GM12878 (cell line): ENCODE data around the gene TFAP2E. TPM values are rescaled to one million over a fixed set of nuclear protein-coding genes. Genes with fewer than 3 reads are reported as not detected.

Experiments used
- ATAC-seq: fragments of 200-7000 bp; cut with Tn5 transposase; 3 replicates; pipeline ENCODE4 v1.9.1; 2020; ENCODE audit warnings: mild to moderate bottlenecking, moderate library complexity
- BruUV-seq: library from RNA; stranded (reverse); fragments of 400-500 nt; replicated peaks from 2 replicates; lab custom pipeline; 2021; lab: Mats Ljungman, UMichigan
- CTCF ChIA-PET: fragments of 300-600 bp; sonication (Branson Sonifier 250); formaldehyde crosslinking; extraction: SDS; loops from one replicate; lab custom pipeline; 2021; ENCODE audit warnings: inconsistent platforms; lab: Yijun Ruan, JAX
- POLR2A ChIA-PET: fragments of 350-600 bp; formaldehyde crosslinking; extraction: SDS; loops from one replicate; lab custom pipeline; 2021; ENCODE audit warnings: inconsistent platforms; lab: Charles Lee
- RAD21 ChIA-PET: fragments of 300-600 bp; sonication (Branson Sonifier 250); formaldehyde crosslinking; loops from one replicate; lab custom pipeline; 2023; ENCODE audit warnings: antibody characterized with exemption; ENCODE audit not compliant: unreplicated experiment; lab: Charles Lee
- SMC1A ChIA-PET: fragments of 300-600 bp; sonication (Branson Sonifier 250); formaldehyde crosslinking; loops from one replicate; lab custom pipeline; 2023; ENCODE audit not compliant: unreplicated experiment, uncharacterized antibody; lab: Charles Lee
- DNase-seq: peaks from one replicate; pipeline ENCODE4 v3.0.0-alpha.2; 2011; ENCODE audit warnings: low read depth, low spot score
- FAIRE-seq: peaks from 3 replicates; lab custom pipeline; 2011; peaks lifted over from hg19 to GRCh38; lab: Jason Lieb, UNC
- H2AFZ ChIP-seq: 2 replicates; pipeline ENCODE4 v1.6.0; 2011; ENCODE audit warnings: low read depth, low read length, control low read depth; ENCODE audit not compliant: control insufficient read depth
- H3K27ac ChIP-seq: 2 replicates; pipeline ENCODE4 v1.5.1; 2011; ENCODE audit warnings: control low read depth; ENCODE audit not compliant: control insufficient read depth, insufficient read depth
- H3K27me3 ChIP-seq, 2 experiments: replicated peaks in 1 of 2; 2 replicates each; pipeline versions ENCODE4 v1.6.0 to v1.6.1; 2011; ENCODE audit warnings: low read length in 1 of 2; ENCODE audit not compliant: control insufficient read depth in 2 of 2, insufficient read depth in 2 of 2
- H3K36me3 ChIP-seq, 2 experiments: 2 replicates each; pipeline ENCODE4 v1.5.1; 2011; ENCODE audit warnings: low read length in 1 of 2; ENCODE audit not compliant: control insufficient read depth in 2 of 2, insufficient read depth in 2 of 2
- H3K4me1 ChIP-seq: 2 replicates; pipeline ENCODE4 v1.6.1; 2011; ENCODE audit warnings: mild to moderate bottlenecking, low read length, moderate library complexity, mixed read lengths; ENCODE audit not compliant: control insufficient read depth, insufficient read depth
- H3K4me2 ChIP-seq: 2 replicates; pipeline ENCODE4 v1.6.0; 2011; ENCODE audit warnings: control low read depth; ENCODE audit not compliant: control insufficient read depth, insufficient read depth
- H3K4me3 ChIP-seq: fragments of 200-600 bp; sonication (generic); 2 replicates; pipeline ENCODE4 v1.5.1; 2016
- H3K79me2 ChIP-seq: 2 replicates; pipeline ENCODE4 v1.6.0; 2011; ENCODE audit warnings: low read length; ENCODE audit not compliant: control insufficient read depth, insufficient read depth
- H3K9ac ChIP-seq: 2 replicates; pipeline ENCODE4 v1.8.0; 2011; ENCODE audit warnings: low read length, control low read depth, mixed read lengths; ENCODE audit not compliant: control insufficient read depth, insufficient read depth
- H3K9me3 ChIP-seq: replicated peaks from 3 replicates; pipeline ENCODE4 v1.5.1; 2011; ENCODE audit warnings: mild to moderate bottlenecking, low read length; ENCODE audit not compliant: control insufficient read depth, insufficient read depth
- H4K20me1 ChIP-seq: 2 replicates; pipeline ENCODE4 v1.6.0; 2011; ENCODE audit not compliant: control insufficient read depth, insufficient read depth
- BACH1 ChIP-seq: fragments of 450-650 bp; IDR thresholded peaks from 2 replicates; pipeline ENCODE4 v1.6.1; 2017; ENCODE audit warnings: mild to moderate bottlenecking, borderline replicate concordance
- FOS ChIP-seq: IDR thresholded peaks from 3 replicates; pipeline ENCODE4 v1.6.1; 2011; ENCODE audit warnings: borderline replicate concordance; ENCODE audit not compliant: insufficient read length; ENCODE audit errors: extremely low read depth
- MEF2A ChIP-seq: IDR thresholded peaks from 2 replicates; pipeline ENCODE4 v1.6.1; 2011; ENCODE audit warnings: low read depth, mild to moderate bottlenecking, low read length, moderate library complexity; ENCODE audit not compliant: insufficient read depth
- MEF2B ChIP-seq: fragments of 450-650 bp; IDR thresholded peaks from 2 replicates; pipeline ENCODE4 v1.6.1; 2018; ENCODE audit warnings: mild to moderate bottlenecking, moderate library complexity; ENCODE audit not compliant: partially characterized antibody, poor library complexity, severe bottlenecking
- MXI1 ChIP-seq: fragments of 150-350 bp; IDR thresholded peaks from 2 replicates; pipeline ENCODE4 v1.6.1; 2011; ENCODE audit warnings: low read depth, mild to moderate bottlenecking, inconsistent platforms, low read length, improper control_type of control experiment
- NR2C2 ChIP-seq: IDR thresholded peaks from 2 replicates; pipeline ENCODE4 v1.6.1; 2011; ENCODE audit warnings: borderline replicate concordance, low read depth; ENCODE audit not compliant: control insufficient read depth, insufficient read length
- POLR2A ChIP-seq: IDR thresholded peaks from 2 replicates; pipeline ENCODE4 v1.6.1; 2011; ENCODE audit warnings: low read depth, mild to moderate bottlenecking, low read length
- RBBP5 ChIP-seq: fragments of 200-600 bp; sonication (generic); conservative IDR thresholded peaks from 2 replicates; pipeline ENCODE4 v1.6.1; 2016
- SUZ12 ChIP-seq: fragments of 200-600 bp; sonication (generic); IDR thresholded peaks from one replicate; pipeline ENCODE4 v1.6.1; 2018; ENCODE audit warnings: antibody characterized with exemption, mild to moderate bottlenecking; ENCODE audit not compliant: unreplicated experiment
- ZNF24 ChIP-seq: fragments of 450-650 bp; IDR thresholded peaks from 2 replicates; pipeline ENCODE4 v1.6.1; 2017; ENCODE audit warnings: antibody characterized with exemption, mild to moderate bottlenecking
- WGBS: methylation state at CpG from one replicate; pipeline ENCODE4 v1.1.6; 2016; ENCODE audit warnings: low lambda C conversion rate; ENCODE audit not compliant: insufficient replicate concordance, insufficient coverage; ENCODE audit errors: missing lambda C conversion rate; 5-methylcytosine and 5-hydroxymethylcytosine counted together
- in situ Hi-C: fragments of 300-500 bp; cut with MboI; formaldehyde crosslinking; loops from 9 replicates; pipeline ENCODE4 v1.14.3; 2018; ENCODE audit warnings: mixed read lengths
- intact Hi-C: fragments of 100-400 bp; cut with micrococcal nuclease; formaldehyde crosslinking; loops from one replicate; pipeline ENCODE4 v1.14.2; 2022; ENCODE audit not compliant: unreplicated experiment
- polyA plus RNA-seq, 11 experiments: library from polyadenylated mRNA; depleted of rRNA in 4 of 11; unstranded in 6 of 11; stranded (reverse) in 5 of 11; fragments of >200 nt; fragmentation: Nextera tagmentation in 4 of 11; fragmentation: Illumina TruSeq in 1 of 11; extraction: Ambion mirVana in 4 of 11; extraction: Trizol in 1 of 11; gene quantifications; 1 replicate in 1 of 11; 2 replicates in 10 of 11; pipeline versions ENCODE4 v1.2.1 to v1.2.3, GENCODE V29; 2011 to 2016; ENCODE audit warnings: inconsistent platforms in 2 of 11, missing spikeins in 2 of 11, low read depth in 1 of 11
- total RNA-seq, 4 experiments: library from RNA; depleted of rRNA in 3 of 4; stranded (reverse); fragments of >200 nt in 3 of 4; fragmentation: Illumina TruSeq in 1 of 4; extraction: Trizol in 1 of 4; gene quantifications; 2 replicates each; pipeline versions ENCODE4 v1.2.1 to v1.2.3, GENCODE V29; 2013 to 2021
- TF ChIP-seq, protein P1 (sequence below): fragments of 450-650 bp; IDR thresholded peaks from 2 replicates; pipeline ENCODE4 v1.6.1; 2014; ENCODE audit warnings: mild to moderate bottlenecking
- TF ChIP-seq, protein P2 (sequence below): IDR thresholded peaks from 2 replicates; pipeline ENCODE4 v1.6.1; 2012; ENCODE audit warnings: low read depth, low read length, improper control_type of control experiment

The TFAP2E gene
- total and polyA plus RNA-seq, 10 of the 15 experiments (the other 5 are each of a cell fraction or from before 2014, with no cell fraction given) = 0.10 to 1.1 (median 0.43) TPM

DNA sequence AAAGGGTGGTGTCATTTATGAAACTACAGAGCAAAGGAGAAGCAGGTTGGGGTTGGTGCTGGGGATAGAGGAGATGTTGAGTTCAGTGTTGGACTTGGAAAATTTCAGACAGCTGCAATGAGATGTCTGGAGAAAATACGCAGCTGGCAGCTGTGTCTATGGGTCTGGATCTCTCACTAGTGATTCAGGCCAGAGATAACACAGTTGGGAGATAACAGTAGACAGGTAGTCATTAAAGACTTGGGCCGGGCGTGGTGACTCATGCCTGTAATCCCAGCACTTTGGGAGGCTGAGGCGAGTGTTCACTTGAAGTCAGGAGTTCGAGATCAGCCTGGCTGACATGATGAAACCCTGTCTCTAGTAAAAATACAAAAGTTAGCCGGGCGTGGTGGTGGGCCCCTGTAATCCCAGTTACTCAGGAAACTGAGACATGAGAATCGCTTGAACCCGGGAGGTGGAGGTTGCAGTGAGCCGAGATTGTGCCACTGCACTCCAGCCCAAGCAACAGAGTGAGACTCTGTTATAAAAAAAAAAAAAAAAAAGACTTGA lies 2.5 kb upstream of the TFAP2E start:
- intact Hi-C loops = no loop called here
- H3K79me2 ChIP-seq = no peaks in the 10 kb centered on the region
- 81% methylated on average over 10 of the region's 10 CpGs for WGBS

DNA sequence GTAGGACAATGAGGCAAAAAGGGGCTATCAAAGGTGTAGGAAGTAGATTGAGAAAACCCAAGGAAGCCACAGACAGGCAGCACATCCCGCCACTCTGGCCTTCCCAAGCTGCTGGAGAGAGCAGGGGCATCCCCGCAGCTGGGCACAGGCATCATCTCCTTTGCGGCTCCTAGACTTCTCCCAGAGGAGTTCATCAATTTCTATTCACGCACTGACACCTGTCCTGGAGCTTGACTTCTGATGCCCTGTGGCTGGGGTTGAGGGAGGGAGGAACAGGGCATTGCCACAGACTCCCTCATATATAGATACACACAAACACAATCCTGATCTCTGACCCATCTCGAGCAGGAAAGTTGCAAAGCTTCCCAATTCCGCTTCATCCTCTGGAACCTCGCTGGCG lies 1.9 kb upstream of the TFAP2E start:
- peaks cover 0 to 2% of the 10 kb centered on the region in 2 experiments; a peak in 1 of 4 replicates for H3K27me3 ChIP-seq
- no peak overlapping the region for H3K27ac ChIP-seq
- POLR2A ChIA-PET = interaction anchor here (0.5 to 0.9 kb wide), 2 partner anchors 124 to 196 kb away, joined by 3 to 4 read pairs; no protein-coding TSS in a partner anchor
- no TSS peak for BruUV-seq
- no peak overlapping the region for H3K4me3 ChIP-seq
- peaks cover 0 to 3% of the 10 kb centered on the region in 2 experiments; a peak in 1 of 4 replicates for H3K36me3 ChIP-seq
- 90% methylated on average over 8 of the region's 8 CpGs for WGBS
- no peak overlapping the region for H3K9ac ChIP-seq
- ATAC-seq (no peak), DNase-seq (no peak)
- no peaks in the 10 kb centered on the region for H3K79me2 ChIP-seq
- H2AFZ ChIP-seq = no peak overlapping the region
- in situ Hi-C loops = no loop called here
- CTCF ChIA-PET = interaction anchor here (0.6 to 7.1 kb wide), 12 partner anchors 29 to 370 kb away, joined by 3 to 104 read pairs (median 4); no protein-coding TSS in a partner anchor
- SMC1A ChIA-PET = interaction anchor here (0.6 to 1.9 kb wide), 8 partner anchors 119 to 523 kb away, joined by 3 to 6 read pairs (median 4); partner anchors contain the start of gene CLSPN
- TF ChIP-seq FOS (no peak), ZNF24 (no peak), MEF2A (no peak), RBBP5 (no peak), POLR2A (no peak), NR2C2 (no peak)
- TF ChIP-seq, protein P1, sequence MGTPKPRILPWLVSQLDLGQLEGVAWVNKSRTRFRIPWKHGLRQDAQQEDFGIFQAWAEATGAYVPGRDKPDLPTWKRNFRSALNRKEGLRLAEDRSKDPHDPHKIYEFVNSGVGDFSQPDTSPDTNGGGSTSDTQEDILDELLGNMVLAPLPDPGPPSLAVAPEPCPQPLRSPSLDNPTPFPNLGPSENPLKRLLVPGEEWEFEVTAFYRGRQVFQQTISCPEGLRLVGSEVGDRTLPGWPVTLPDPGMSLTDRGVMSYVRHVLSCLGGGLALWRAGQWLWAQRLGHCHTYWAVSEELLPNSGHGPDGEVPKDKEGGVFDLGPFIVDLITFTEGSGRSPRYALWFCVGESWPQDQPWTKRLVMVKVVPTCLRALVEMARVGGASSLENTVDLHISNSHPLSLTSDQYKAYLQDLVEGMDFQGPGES = no peak
- TF ChIP-seq, protein P2, sequence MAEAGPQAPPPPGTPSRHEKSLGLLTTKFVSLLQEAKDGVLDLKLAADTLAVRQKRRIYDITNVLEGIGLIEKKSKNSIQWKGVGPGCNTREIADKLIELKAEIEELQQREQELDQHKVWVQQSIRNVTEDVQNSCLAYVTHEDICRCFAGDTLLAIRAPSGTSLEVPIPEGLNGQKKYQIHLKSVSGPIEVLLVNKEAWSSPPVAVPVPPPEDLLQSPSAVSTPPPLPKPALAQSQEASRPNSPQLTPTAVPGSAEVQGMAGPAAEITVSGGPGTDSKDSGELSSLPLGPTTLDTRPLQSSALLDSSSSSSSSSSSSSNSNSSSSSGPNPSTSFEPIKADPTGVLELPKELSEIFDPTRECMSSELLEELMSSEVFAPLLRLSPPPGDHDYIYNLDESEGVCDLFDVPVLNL = no peak
- TF ChIP-seq, all 136 proteins: peak for 0
- intact Hi-C loops = no loop called here
- no peak for FAIRE-seq
- Histone ChIP-seq H3K4me2 (no peak overlapping the region), H3K9me3 (no peaks in the 10 kb centered on the region), H3K4me1 (no peaks in the 10 kb centered on the region), H4K20me1 (no peaks in the 10 kb centered on the region)
- RAD21 ChIA-PET = interaction anchor here (1.0 to 2.6 kb wide), 4 partner anchors 119 to 204 kb away, joined by 3 to 13 read pairs (median 6); no protein-coding TSS in a partner anchor

More for the DNA sequence above, 2.5 kb upstream of the TFAP2E start:
- Histone ChIP-seq H2AFZ (no peak overlapping the region), H3K27ac (no peak overlapping the region), H3K9me3 (no peaks in the 10 kb centered on the region), H3K4me2 (no peak overlapping the region), H4K20me1 (no peaks in the 10 kb centered on the region), H3K36me3 (peaks cover 0 to 5% of the 10 kb centered on the region in 2 experiments; a peak in 1 of 4 replicates), H3K4me1 (no peaks in the 10 kb centered on the region), H3K27me3 (peaks cover 0 to 2% of the 10 kb centered on the region in 2 experiments; a peak in 1 of 4 replicates), H3K9ac (no peak overlapping the region), H3K4me3 (no peak overlapping the region)
- no peak for ATAC-seq
- ChIA-PET RAD21 (interaction anchor here (0.8 to 2.6 kb wide), 6 partner anchors 119 to 205 kb away, joined by 3 to 13 read pairs (median 4); no protein-coding TSS in a partner anchor), CTCF (interaction anchor here (0.6 to 7.1 kb wide), 12 partner anchors 30 to 369 kb away, joined by 3 to 104 read pairs (median 4); no protein-coding TSS in a partner anchor), POLR2A (interaction anchor here (0.6 to 1.4 kb wide), 2 partner anchors 145 to 199 kb away, joined by 3 read pairs; partner anchors contain the start of gene CLSPN), SMC1A (interaction anchor here (0.6 to 1.9 kb wide), 8 partner anchors 119 to 524 kb away, joined by 3 to 6 read pairs (median 4); partner anchors contain the start of gene CLSPN)
- no peak for DNase-seq
- in situ Hi-C loops = no loop called here
- no TSS peak for BruUV-seq
- TF ChIP-seq MEF2B = no peak
- no peak for TF ChIP-seq SUZ12
- no peak for TF ChIP-seq MXI1
- no peak for TF ChIP-seq BACH1
- FAIRE-seq = no peak
